AG20443 (cell line): ENCODE measurements around the gene NEGR1.

Source experiments
- DNase-seq: peaks from one replicate; pipeline ENCODE4 v3.0.0; 2012; ENCODE audit warnings: low spot score, mixed read lengths

Gene NEGR1

DNA sequence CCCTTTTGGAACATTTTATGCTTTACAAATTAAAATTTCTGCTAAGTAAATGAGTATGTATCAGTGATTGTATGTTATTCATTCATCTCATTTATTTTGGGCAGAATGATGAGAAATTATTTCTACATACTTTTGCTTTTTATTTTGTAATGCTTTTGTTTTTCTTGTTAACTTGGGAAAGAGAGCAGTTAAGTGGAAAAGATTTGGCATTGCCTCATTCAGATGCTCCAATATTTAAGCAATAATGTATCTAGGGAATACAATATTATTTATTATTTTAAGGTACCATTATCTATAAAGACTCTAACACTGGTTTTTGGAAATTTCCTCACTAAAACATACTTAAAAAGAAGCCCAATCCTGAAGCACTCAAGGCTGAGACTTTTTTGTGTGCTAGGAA, 431.8 kb downstream of the NEGR1 start:
- no peak for DNase-seq

DNA sequence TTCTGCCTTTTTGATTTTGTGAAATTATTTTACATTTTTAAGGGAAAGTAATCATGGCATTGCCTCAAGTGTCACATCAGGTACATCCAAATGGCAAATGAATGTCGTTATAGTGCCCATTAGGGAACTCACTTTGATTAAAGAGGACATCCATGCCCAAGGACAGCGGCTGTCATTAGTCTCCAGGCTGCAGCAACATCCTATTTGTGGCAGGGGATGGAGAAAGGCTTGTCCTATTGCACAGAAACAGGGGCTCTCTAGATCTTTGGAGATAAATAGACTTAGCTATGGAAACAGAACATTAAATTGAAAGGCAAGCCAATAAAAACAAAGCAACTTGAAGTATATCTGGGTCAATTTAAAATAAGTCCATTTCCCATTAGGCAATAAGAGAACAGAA, 439.3 kb downstream of the NEGR1 start:
- DNase-seq = no peak

- no peak for DNase-seq
These were observed 442.5 kb downstream of the NEGR1 start for GRCh38 chr1:71839876-71840275.

DNA sequence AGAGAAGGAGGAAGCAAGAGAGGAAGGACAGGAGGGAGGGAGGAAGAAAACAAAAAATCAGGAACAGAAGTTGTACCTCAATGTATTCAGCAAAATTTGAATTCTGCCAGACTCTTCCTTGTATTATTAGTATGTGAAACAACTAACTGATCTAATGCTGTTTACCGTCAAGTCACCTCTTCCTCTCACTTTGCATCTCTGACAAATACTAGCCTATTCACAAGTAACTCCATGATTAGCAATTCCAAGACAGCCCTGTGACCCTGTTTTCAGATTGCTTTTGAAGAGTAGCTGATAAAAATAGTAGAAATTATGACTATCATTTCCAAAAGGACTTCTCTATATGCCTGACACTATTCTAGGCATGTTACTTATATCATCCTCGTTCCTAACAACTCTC, 445.4 kb downstream of the NEGR1 start:
- no peak for DNase-seq

- no peak for DNase-seq
These were observed 446.9 kb downstream of the NEGR1 start for GRCh38 chr1:71835442-71835813.

GRCh38 chr1:71834601-71835441, 447.5 kb downstream of the NEGR1 start:
- DNase-seq = no peak

GRCh38 chr1:71831646-71832045, 450.7 kb downstream of the NEGR1 start:
- no peak for DNase-seq

GRCh38 chr1:71829346-71829745, 453.0 kb downstream of the NEGR1 start:
- no peak for DNase-seq

DNA sequence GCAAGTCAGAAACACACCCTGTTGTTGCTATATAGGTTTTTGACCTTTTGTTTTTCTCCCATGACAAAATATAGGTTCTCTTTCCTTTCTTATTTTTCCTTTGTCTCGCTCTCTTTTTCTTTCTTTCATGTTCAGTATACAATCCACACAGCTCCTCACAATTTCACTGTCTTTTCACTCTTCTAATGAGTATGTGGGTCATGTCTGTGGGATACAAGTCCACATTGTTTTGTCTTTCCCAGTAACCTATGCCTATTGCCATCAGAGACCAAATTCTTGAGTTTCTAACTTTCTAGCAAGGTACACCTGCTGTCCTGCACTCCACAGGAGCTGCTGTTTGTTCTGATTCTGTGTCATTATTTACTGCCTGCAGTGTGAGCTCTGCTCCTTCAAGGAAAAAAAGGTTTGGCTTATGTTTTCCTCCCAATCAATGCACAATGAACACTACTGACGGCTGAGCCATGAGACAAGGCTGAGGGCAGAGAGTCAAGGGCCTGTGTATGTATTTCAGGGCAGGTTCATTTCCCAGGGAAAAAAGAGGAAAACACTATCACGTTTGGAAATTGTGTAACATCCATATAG, 453.8 kb downstream of the NEGR1 start:
- DNase-seq = no peak

DNA sequence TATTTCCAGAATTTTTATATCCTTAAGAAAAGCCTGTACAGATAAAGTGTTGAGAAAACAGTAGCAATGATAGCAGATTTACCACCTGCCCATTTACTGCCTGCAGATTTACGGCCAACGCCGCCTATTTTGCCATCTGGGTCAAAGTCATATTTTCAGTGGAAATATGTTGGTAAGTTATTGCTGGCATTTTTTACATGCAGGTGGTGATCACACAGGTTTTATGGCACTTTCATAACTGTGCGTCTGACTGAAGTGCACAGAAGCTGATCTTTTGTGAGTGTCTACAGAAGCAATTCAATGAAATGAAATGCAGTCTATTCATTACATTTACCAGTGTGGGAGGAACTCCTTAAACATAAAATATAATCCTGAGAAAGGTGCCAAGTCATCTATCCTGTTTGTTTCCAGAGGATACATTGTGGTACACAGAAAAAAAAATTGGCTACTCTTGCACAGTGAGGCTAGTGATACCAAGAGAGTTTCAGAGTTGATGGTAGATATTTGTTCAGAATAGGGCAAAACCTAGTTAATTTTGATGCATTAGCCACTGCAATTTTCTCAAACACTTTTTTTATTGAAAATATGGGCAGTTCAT, 458.5 kb downstream of the NEGR1 start:
- DNase-seq = no peak

DNA sequence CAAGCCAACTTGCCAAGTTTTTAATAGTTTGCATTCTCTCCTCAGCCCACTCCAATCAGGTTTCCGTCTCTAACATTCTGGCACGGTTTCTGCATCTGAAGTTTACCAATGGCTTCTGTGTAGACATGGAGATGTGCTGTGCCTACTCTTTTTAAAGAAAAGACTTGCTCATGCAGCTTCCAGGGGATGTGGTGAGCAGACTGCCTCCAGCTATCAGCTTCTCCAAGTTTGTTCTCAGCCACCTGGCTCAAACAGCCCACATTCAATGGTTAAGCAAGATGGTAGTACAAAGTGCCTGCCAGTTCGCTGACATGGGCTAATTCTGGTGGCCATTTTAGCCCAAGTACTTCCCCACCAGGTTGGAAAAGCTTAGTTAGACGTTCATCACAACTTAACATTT, 465.3 kb downstream of the NEGR1 start:
- no peak for DNase-seq

GRCh38 chr1:71809085-71809484, 473.3 kb downstream of the NEGR1 start:
- DNase-seq = no peak

- no peak for DNase-seq
These were observed 478.2 kb downstream of the NEGR1 start for GRCh38 chr1:71804140-71804539.

DNA sequence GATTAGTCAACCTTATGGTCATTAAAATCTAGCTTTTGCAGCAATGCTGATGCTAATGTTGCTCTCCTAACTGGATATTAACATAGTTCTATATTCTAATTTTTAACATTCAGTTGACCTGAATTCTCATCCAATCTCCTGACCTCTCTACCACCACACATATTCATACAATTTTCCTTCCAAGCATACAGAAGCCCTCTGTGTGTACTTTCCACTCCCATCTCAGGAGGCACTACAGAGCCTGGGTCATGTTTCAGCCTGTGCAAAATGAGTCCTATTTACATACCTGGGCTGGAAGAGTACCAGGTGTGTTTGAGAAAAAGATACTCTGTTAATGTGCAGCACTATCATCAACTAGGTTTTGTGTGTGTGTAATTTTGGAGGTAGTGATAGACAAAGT, 486.3 kb downstream of the NEGR1 start:
- DNase-seq = no peak

DNA sequence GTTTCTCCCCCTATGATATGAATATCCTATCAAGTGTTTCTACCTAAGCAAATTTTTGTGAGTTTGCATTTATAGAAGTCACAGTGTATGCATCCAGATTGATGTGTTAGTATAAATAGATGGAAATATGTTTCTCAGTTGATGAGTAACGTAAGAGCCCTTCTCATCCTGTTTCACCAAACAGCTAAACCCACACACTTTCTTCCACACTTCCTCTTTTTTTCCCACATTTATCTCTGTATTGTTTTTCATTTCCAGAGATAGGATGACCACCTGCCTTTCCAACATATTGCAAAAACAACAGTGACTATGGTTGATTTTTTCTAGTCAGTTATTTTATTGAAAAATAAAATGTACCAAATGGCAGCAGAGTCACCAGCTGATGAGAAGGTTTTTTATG, 490.1 kb downstream of the NEGR1 start:
- no peak for DNase-seq

DNA sequence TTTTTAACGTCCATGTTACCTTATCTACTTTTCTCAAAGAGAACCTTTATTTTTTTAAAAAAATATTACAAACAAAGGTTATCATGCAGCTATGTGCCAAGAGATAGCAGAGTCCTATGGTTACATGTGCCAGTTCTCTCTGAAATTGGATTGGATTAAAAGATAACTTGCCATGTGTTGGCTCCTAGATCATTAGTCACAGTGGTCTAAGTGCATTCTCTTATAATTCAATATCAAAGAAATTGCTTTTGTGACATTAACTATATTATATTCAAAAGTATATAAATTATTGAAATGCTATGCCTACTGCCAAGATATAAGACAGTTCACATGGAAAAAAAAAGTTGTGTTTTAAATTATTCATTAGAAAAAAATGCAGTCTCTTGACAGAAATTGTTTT, 494.2 kb downstream of the NEGR1 start:
- DNase-seq = no peak

GRCh38 chr1:71787699-71788098, 494.6 kb downstream of the NEGR1 start:
- DNase-seq = no peak

DNA sequence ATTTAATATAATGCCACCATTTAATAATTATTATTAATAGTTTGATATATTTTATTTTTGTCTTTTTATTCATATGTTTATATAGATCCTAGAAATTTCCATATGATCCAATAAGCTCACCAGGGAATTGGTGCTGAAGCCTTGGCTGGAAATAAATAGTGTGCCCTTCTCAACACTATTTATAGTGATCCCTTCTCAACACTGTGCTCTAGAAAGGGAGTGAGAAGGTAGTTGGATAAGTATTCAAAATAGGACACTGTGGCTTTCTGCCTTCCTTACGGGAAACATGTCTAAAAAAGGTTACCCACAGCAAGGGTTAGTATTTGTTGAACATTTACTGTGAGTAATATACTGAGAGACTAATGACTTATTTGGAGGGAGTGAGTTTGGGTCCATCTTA, 496.1 kb downstream of the NEGR1 start:
- DNase-seq = no peak

DNA sequence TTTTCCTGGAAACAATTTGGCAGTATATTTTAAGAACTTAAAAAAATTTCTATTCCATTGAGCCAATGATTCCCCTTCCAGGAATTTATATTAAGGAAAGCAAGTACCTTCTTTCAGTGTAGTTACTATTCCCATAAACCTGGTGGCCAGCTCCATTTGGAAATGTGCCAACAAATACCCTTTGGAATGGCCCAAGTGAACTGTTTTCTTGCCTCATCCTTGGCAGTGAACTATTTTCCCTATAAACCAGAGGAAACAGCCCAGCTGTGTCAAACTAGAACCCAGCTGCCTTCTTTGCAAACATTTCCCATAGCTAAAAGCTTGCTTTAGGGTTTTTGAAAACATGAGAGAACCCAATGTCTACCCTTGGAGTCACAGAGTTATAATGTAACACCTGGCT, 496.9 kb downstream of the NEGR1 start:
- no peak for DNase-seq

GRCh38 chr1:71785000-71785399, 497.3 kb downstream of the NEGR1 start:
- no peak for DNase-seq

DNA sequence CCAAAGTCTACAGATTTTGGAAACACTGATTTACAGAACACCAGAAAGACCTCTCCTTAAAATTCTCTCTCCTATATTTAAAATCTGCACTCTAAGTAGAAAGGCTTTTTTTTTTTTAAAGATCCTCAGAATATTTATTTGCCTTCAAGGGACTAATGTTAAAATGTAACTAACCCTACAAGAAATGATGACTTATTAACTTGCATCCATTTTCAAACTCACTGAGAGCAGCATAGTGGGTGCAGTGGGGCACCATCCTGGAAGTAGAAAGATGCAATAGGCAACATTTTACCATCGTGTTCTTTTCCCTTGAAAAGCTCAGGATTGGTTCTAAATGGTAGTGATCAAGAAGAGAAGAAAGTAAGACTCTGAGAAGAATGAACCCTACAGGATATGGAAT, 498.1 kb downstream of the NEGR1 start:
- no peak for DNase-seq

DNA sequence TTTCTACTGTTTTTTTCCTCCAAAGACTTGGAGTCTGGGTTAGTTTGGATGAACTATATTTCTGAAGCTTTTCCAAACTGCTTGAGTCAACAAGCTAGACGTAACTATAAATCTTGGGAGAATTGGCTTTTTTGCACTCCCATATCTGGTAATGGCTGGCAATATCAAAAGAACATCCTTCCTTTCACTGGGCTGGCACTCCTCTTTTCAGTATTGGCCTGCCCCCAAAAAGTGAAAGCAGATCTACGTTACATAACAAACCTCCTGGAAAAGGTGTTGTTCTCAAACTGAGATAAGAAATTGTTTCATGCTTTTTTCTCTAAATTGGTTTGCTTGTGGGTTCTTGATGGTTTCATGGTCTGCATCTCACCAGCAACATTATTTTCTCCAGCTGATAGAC, 499.3 kb downstream of the NEGR1 start:
- no peak for DNase-seq

DNA sequence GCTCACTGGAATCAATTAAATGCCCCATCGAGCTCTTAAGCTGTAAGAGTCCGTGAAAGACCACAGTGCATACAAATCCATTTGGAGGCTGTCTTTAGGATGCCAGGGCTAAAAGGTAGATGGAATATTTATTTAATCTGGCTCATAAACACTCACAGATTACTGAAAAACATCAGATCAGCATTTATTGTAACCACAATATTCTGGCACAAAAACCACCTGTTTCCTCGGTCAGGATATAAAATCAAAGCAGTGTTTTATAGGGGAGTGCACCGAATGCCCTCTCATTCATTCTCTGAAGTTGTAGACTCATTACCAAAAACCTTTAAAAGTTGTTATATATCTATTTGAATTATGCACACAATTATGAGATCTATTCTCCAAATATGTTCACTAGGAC, 500.9 kb downstream of the NEGR1 start:
- DNase-seq = no peak

GRCh38 chr1:71780681-71781080, 501.7 kb downstream of the NEGR1 start:
- no peak for DNase-seq
